Amniotic stem cell (primary cell): Measurements from ENCODE around the gene ZC3H12C.

Experiments used
- DNase-seq: peaks from one replicate; lab custom pipeline; 2025; lab: John Stamatoyannopoulos, UW

ZC3H12C gene

GRCh38 chr11:110077346-110077745, 15.8 kb upstream of the ZC3H12C start:
- no peak for DNase-seq

- peak; percentile 51 for DNase-seq
These were observed 15.3 kb upstream of the ZC3H12C start for GRCh38 chr11:110077831-110078325.

GRCh38 chr11:110078923-110079544, 14.2 kb upstream of the ZC3H12C start:
- DNase-seq, result no peak

GRCh38 chr11:110079726-110080125, 13.5 kb upstream of the ZC3H12C start:
- DNase-seq, result no peak

GRCh38 chr11:110081462-110082376, 11.5 kb upstream of the ZC3H12C start:
- no peak for DNase-seq

GRCh38 chr11:110082899-110083298, 10.3 kb upstream of the ZC3H12C start:
- DNase-seq, result no peak

GRCh38 chr11:110085255-110085838, 7.8 kb upstream of the ZC3H12C start:
- no peak for DNase-seq

GRCh38 chr11:110086892-110087309, 6.3 kb upstream of the ZC3H12C start:
- DNase-seq, result no peak

- DNase-seq, result no peak
These were observed 5.2 kb upstream of the ZC3H12C start for GRCh38 chr11:110087812-110088534.

GRCh38 chr11:110088535-110089344, 4.5 kb upstream of the ZC3H12C start:
- no peak for DNase-seq

GRCh38 chr11:110089617-110090282, 3.4 kb upstream of the ZC3H12C start:
- DNase-seq, result no peak

GRCh38 chr11:110090466-110091026, 2.6 kb upstream of the ZC3H12C start:
- no peak for DNase-seq

GRCh38 chr11:110092111-110092514, 1.1 kb upstream of the ZC3H12C start:
- no peak for DNase-seq

GRCh38 chr11:110093407-110094297, 460 bp downstream of the ZC3H12C start:
- peak; percentile 8 for DNase-seq

- DNase-seq, result no peak
These were observed 1.4 kb downstream of the ZC3H12C start for GRCh38 chr11:110094298-110095285.

- DNase-seq, result no peak
These were observed 2.4 kb downstream of the ZC3H12C start for GRCh38 chr11:110095554-110095953.

GRCh38 chr11:110096496-110096895, 3.3 kb downstream of the ZC3H12C start:
- DNase-seq, result no peak

GRCh38 chr11:110097459-110098012, 4.3 kb downstream of the ZC3H12C start:
- no peak for DNase-seq
